HEK293T (cell line): Measurements from ENCODE around the gene KCNQ1OT1.

Experiments
- CTCF ChIA-PET: fragments of 350-600 bp; formaldehyde crosslinking; extraction: SDS; loops from one replicate; lab custom pipeline; 2021; ENCODE audit warnings: antibody characterized with exemption, inconsistent platforms; lab: Yijun Ruan, JAX
- POLR2A ChIA-PET: fragments of 350-600 bp; formaldehyde crosslinking; extraction: SDS; loops from one replicate; lab custom pipeline; 2020; ENCODE audit warnings: antibody characterized with exemption, inconsistent platforms; lab: Yijun Ruan, JAX
- DNase-seq: peaks from one replicate; pipeline ENCODE4 v3.0.0; 2012; ENCODE audit warnings: mixed read lengths; ENCODE audit errors: extremely low spot score
- ARNT ChIP-seq: fragments of 450-650 bp; IDR thresholded peaks from 2 replicates; pipeline ENCODE4 v1.6.1; 2017; ENCODE audit warnings: mild to moderate bottlenecking
- BHLHE40 ChIP-seq: fragments of 450-650 bp; IDR thresholded peaks from 2 replicates; pipeline ENCODE4 v1.6.1; 2016; ENCODE audit warnings: mild to moderate bottlenecking, moderate library complexity, borderline replicate concordance
- CTBP1 ChIP-seq: fragments of 450-650 bp; IDR thresholded peaks from 2 replicates; pipeline ENCODE4 v1.6.1; 2016; ENCODE audit warnings: borderline replicate concordance
- ELF4 ChIP-seq: fragments of 450-650 bp; IDR thresholded peaks from 2 replicates; pipeline ENCODE4 v1.6.1; 2017; ENCODE audit warnings: antibody characterized with exemption
- FOXA1 ChIP-seq: fragments of 450-650 bp; IDR thresholded peaks from 2 replicates; pipeline ENCODE4 v1.6.1; 2016; ENCODE audit warnings: mild to moderate bottlenecking
- FOXK2 ChIP-seq: fragments of 450-650 bp; IDR thresholded peaks from 2 replicates; pipeline ENCODE4 v1.6.1; 2016; ENCODE audit warnings: mild to moderate bottlenecking
- FOXM1 ChIP-seq: fragments of 450-650 bp; IDR thresholded peaks from 2 replicates; pipeline ENCODE4 v1.6.1; 2017; ENCODE audit warnings: mild to moderate bottlenecking, borderline replicate concordance
- HDGF ChIP-seq: fragments of 450-650 bp; IDR thresholded peaks from 2 replicates; pipeline ENCODE4 v1.6.1; 2017; ENCODE audit warnings: antibody characterized with exemption, borderline replicate concordance
- L3MBTL2 ChIP-seq: fragments of 450-650 bp; conservative IDR thresholded peaks from 2 replicates; pipeline ENCODE4 v1.6.1; 2016; ENCODE audit warnings: mild to moderate bottlenecking
- LEF1 ChIP-seq: fragments of 450-650 bp; IDR thresholded peaks from 2 replicates; pipeline ENCODE4 v1.6.1; 2017; ENCODE audit warnings: mild to moderate bottlenecking, borderline replicate concordance
- NFRKB ChIP-seq: fragments of 450-650 bp; IDR thresholded peaks from 2 replicates; pipeline ENCODE4 v1.6.1; 2016; ENCODE audit warnings: mild to moderate bottlenecking, moderate library complexity
- SP1 ChIP-seq: fragments of 450-650 bp; IDR thresholded peaks from 2 replicates; pipeline ENCODE4 v1.6.1; 2017
- SUZ12 ChIP-seq: fragments of 450-650 bp; IDR thresholded peaks from 2 replicates; pipeline ENCODE4 v1.6.1; 2016; ENCODE audit warnings: mild to moderate bottlenecking
- TARDBP ChIP-seq: fragments of 450-650 bp; IDR thresholded peaks from 2 replicates; pipeline ENCODE4 v1.6.1; 2016
- ZNF384 ChIP-seq: fragments of 450-650 bp; IDR thresholded peaks from 2 replicates; pipeline ENCODE4 v1.6.1; 2016
- TF ChIP-seq, protein P1 (sequence below): fragments of 450-650 bp; IDR thresholded peaks from 2 replicates; pipeline ENCODE4 v1.6.1; 2016

Gene KCNQ1OT1

GRCh38 chr11:2679011-2679676 is 20.6 kb downstream of the KCNQ1OT1 start:
- ChIA-PET CTCF (interaction anchor here (0.6 kb wide), 1 partner anchor 146 kb away, joined by 3 read pairs; no protein-coding TSS in a partner anchor), POLR2A (no interaction called here)
- no peak for DNase-seq
- TF ChIP-seq BHLHE40 (no peak), TARDBP (no peak), NFRKB (no peak), ELF4 (no peak), FOXK2 (no peak), CTBP1 (no peak), HDGF (no peak), FOXM1 (no peak), ARNT (no peak), SUZ12 (no peak), L3MBTL2 (no peak)

- POLR2A ChIA-PET: no interaction called here
- CTCF ChIA-PET: interaction anchor here (0.6 kb wide), 1 partner anchor 145 kb away, joined by 3 read pairs; no protein-coding TSS in a partner anchor
- TF ChIP-seq FOXM1 (no peak), ZNF384 (no peak), LEF1 (no peak), BHLHE40 (no peak), ARNT (no peak), FOXK2 (no peak), TARDBP (no peak), HDGF (no peak), SUZ12 (no peak), NFRKB (no peak), L3MBTL2 (no peak), FOXA1 (no peak), CTBP1 (no peak)
- DNase-seq: no peak
Measured at GRCh38 chr11:2678396-2678795, 21.4 kb downstream of the KCNQ1OT1 start.

DNA sequence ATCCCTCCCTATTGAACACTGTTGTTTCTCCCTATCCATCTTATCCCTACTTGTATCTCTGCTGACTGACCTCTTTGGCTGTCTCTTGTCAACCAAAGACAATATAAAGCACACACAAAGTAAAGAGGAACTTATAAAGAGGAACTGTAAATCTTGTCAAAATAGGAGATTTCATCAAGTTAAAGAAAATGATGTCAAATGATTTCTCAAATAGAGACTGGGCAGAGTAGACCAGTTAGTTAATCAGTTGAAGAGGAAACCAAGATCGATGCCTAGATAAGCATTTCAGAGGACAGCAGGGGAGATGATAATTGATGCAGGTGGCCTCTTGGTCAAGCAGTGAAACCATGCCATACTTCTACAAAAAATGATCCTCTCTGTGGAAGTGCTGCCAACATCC is 22.7 kb downstream of the KCNQ1OT1 start:
- TF ChIP-seq HDGF: no peak
- TF ChIP-seq, protein P1, sequence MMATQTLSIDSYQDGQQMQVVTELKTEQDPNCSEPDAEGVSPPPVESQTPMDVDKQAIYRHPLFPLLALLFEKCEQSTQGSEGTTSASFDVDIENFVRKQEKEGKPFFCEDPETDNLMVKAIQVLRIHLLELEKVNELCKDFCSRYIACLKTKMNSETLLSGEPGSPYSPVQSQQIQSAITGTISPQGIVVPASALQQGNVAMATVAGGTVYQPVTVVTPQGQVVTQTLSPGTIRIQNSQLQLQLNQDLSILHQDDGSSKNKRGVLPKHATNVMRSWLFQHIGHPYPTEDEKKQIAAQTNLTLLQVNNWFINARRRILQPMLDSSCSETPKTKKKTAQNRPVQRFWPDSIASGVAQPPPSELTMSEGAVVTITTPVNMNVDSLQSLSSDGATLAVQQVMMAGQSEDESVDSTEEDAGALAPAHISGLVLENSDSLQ: no peak
- TF ChIP-seq ELF4: no peak
- no peak for TF ChIP-seq ARNT
- no peak for TF ChIP-seq FOXK2
- TF ChIP-seq BHLHE40: no peak
- TF ChIP-seq NFRKB: no peak
- TF ChIP-seq CTBP1: no peak
- TF ChIP-seq SP1: no peak
- no peak for TF ChIP-seq FOXM1
- no peak for DNase-seq
- POLR2A ChIA-PET: no interaction called here
- CTCF ChIA-PET: no interaction called here

GRCh38 chr11:2675540-2675939 is 24.3 kb downstream of the KCNQ1OT1 start:
- TF ChIP-seq CTBP1 (no peak), FOXA1 (no peak), SUZ12 (no peak), TARDBP (no peak), ZNF384 (no peak), ELF4 (no peak), SP1 (no peak), NFRKB (no peak), BHLHE40 (no peak), HDGF (no peak), FOXK2 (no peak), L3MBTL2 (no peak), ARNT (no peak), LEF1 (no peak), FOXM1 (no peak)
- TF ChIP-seq, protein P1: no peak
- POLR2A ChIA-PET: no interaction called here

GRCh38 chr11:2674658-2675131 is 25.1 kb downstream of the KCNQ1OT1 start:
- POLR2A ChIA-PET: no interaction called here
- DNase-seq: no peak
- TF ChIP-seq FOXM1 (no peak), SP1 (no peak), L3MBTL2 (no peak)
- TF ChIP-seq, protein P1: no peak
- CTCF ChIA-PET: no interaction called here

More at GRCh38 chr11:2675540-2675939, 24.3 kb downstream of the KCNQ1OT1 start:
- CTCF ChIA-PET: no interaction called here
- no peak for DNase-seq

- ChIA-PET POLR2A (no interaction called here), CTCF (no interaction called here)
- DNase-seq: no peak
- TF ChIP-seq SP1: no peak
- TF ChIP-seq L3MBTL2: no peak
- no peak for TF ChIP-seq FOXM1
- TF ChIP-seq ARNT: no peak
- no peak for TF ChIP-seq FOXK2
Measured at GRCh38 chr11:2673871-2674471, 25.8 kb downstream of the KCNQ1OT1 start.
